ENCODE results near the gene ST6GALNAC3. TPM values are rescaled to one million over a fixed set of nuclear protein-coding genes. Genes with fewer than 3 reads are reported as not detected.

The ST6GALNAC3 gene
- polyA plus RNA-seq, 5 donors: 21.0 to 41.8 (median 33.9) TPM

GRCh38 chr1:76501586-76502219, 427.2 kb downstream of the ST6GALNAC3 start:
- DNase-seq: no peak

DNA sequence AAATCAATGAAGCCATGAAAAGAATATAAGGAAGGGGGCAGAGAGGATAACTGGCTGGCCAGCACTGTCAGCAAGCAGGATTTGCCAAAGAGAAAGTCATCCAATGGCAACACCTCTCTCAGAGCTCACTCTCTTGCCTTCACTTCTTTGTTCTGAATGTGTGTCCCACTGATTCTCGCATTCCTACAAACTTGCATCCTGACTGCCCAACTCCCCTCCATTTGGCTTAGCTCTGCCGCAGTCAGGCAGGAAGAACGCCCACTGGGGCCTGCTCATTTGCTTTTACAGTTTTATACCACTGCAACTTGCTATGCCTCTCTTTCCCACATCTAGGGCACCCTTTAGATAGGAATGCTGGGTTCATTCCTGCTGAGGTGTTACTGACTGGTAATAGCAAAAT, 428.6 kb downstream of the ST6GALNAC3 start:
- no peak for DNase-seq

DNA sequence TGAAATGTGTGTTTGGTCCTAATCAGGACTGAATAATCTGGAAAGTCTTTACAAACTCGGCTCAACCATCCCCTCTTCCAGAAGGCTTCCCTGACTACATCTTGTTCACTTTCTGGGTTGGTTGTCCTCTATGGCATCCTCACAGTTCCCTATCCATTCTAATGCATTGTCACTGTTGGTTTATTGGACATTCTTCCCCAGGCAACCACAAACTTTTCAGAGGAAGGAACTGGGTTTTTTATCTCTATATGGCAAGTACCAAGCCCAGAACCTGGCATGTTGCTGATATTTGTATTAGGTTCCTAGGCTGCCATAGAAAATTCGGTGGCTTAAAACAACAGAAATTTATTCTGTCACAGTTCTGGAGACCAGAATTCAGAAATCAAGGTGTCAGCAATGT, 429.2 kb downstream of the ST6GALNAC3 start:
- no peak for DNase-seq

- no peak for DNase-seq
Measured at GRCh38 chr1:76507376-76507775, 432.8 kb downstream of the ST6GALNAC3 start.

DNA sequence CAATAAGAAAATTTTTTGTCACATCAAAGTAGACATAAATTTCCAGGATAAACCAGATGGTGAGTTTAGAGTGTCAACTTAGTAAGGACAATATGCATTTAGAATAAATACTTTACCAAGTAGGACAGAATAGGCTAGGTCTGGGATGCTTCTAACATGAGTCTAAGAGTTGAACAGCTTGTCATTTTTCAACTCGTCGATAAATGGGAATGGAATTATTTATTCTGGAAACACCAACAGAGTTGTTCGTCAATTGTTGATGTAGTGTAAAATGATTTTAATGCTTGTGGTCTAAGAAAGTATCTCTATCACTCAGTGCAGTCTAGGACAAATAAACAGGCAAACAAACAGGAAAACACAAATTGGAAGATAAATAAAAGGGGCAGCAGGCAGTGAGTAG, 434.3 kb downstream of the ST6GALNAC3 start:
- DNase-seq: no peak

- peak in 1 of 2 donors; percentile 23 for DNase-seq
Measured at GRCh38 chr1:76510672-76511557, 436.4 kb downstream of the ST6GALNAC3 start.

DNA sequence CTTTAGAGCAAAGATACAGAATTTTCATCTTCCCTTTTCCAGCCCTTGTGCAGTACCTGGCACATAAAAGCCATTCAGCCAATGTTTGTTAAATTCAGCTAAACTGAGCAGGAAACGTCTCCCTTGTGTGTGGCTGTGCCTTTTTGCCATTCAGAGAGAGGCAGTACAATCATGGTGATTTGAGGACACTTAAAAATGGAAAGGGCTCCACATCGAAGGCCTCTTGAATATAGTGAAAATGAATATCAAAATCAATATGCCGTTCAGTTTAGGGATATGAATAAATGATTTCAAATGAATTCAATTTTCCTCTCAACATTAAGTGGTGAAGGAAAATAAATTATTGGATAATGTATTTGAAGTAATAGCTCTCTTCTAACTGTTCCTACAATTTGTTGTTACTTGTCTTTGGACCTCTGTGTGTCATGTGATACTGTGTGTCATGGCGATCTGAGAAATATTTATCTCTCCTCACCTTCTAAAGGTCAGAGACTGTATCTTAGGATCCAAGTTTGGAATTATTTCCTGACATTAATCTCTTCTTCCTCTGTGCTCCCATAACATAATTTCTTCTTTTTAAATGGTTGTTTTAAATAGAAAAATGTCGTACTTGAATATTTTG, 437.1 kb downstream of the ST6GALNAC3 start:
- DNase-seq: no peak

DNA sequence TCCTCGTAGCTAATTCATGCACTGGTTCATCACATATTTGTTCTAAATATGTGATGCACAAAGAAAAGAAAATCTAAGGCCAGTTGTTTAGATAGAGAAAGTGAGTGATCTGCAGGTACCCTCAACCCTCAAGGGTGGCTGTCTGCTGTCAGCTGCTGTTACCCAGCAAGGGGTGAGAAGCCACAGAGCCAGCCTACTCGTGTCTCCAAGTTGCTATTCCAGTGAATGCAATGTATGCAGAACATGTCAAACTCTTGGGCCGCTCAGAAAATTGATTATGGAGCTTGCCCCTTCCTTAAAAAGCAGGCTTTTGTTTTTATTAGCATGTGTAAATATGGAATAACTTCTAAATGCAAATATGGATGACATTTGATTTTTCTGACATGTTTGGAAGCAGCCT, 456.4 kb downstream of the ST6GALNAC3 start:
- DNase-seq: no peak

- no peak for DNase-seq
Measured at GRCh38 chr1:76541618-76542017, 467.1 kb downstream of the ST6GALNAC3 start.

- DNase-seq: no peak
Measured at GRCh38 chr1:76542359-76542758, 467.8 kb downstream of the ST6GALNAC3 start.

DNA sequence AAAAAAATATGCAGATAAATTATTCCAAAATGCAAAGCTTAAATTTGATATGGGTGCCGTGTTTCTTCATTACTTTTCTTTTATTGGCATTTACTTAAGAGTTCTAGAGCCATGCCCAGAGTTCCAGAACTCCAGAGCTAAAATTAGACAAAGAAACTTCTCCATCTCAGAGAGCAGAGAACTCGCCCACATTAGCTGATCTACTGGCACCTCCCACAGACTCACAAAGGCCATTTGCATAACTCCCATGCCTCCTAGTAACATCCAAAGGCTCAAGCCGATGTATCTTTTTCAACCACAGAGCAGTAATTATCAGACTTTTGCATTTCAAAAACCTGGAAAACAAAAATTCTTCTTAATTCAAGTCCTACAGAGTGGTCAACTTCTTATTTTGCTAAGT, 468.9 kb downstream of the ST6GALNAC3 start:
- no peak for DNase-seq

DNA sequence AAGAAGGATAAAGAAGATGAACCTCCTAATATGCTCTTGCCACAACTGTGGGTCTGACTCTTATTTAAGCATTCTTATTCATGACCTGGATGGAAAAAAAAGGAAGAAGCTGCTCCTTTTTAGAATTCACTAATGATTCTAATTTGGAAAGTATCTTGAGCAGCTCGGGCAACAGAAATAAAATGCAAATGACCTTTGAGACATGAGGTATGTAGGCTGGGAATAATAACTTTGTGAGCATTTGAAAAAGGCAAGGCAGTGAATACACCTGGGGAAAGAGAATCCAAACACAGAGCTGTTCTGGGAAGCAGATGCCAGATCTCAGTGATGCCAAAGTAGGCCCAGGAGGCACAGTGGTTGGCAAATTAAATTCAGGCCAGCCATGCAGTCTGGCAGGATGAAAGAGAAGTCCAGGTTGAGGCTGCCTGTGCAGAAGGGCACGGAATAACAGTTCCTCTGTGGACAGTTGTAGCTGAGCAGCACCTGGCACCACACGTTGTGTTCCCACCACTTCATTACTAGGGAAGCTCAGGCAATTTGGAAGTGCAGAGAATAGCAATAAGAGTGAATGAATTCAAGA, 471.9 kb downstream of the ST6GALNAC3 start:
- no peak for DNase-seq

DNA sequence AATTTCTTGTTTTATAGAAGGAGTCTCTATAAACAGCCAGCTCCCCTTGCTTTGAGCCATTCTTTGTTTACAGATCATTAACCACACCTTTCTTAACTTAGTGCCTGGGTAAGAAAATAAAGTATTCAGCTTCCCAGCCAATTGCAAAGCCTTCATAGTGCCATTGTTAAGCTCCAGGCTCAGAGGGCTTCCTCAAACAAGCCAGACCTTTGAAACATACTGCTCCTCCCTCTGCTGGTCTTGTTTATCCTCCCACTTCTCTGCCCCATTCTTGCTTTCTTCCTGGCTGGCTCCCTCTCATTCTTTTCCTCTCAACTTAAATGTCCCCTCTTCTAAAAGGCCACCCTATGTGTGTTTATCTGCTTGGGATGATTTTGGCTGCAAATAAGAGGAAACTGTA, 473.4 kb downstream of the ST6GALNAC3 start:
- no peak for DNase-seq

DNA sequence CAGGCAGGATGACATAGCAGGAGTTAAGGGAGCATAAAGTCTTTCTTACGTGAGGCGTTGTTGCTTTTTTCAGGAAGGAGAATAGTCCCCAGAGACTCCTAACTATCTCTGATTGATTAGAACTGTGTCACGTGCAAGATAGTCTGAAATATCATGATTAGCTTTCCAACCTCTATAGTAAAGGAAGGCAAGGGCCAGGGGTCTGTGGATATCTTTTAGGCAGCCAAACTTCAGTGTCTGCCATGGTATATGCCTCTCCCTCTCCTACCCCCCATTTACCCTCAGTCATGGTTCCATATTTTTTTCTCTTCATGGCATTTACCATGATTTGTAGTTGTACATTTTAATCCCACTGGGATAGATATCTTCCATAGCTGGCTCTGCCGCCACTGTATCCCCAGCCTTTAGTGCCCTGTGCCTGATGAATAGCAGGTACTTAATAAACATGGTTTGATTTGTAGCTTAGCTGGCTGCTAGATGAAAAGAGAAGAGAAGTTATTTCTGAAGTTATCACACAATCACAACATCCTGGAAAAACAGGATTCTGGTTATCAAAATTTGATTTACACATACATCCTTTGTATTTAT, 474.1 kb downstream of the ST6GALNAC3 start:
- no peak for DNase-seq

- no peak for DNase-seq
Measured at GRCh38 chr1:76554283-76554682, 479.7 kb downstream of the ST6GALNAC3 start.

- DNase-seq: no peak
Measured at GRCh38 chr1:76562292-76562691, 487.7 kb downstream of the ST6GALNAC3 start.

GRCh38 chr1:76568573-76569238, 494.2 kb downstream of the ST6GALNAC3 start:
- no peak for DNase-seq

DNA sequence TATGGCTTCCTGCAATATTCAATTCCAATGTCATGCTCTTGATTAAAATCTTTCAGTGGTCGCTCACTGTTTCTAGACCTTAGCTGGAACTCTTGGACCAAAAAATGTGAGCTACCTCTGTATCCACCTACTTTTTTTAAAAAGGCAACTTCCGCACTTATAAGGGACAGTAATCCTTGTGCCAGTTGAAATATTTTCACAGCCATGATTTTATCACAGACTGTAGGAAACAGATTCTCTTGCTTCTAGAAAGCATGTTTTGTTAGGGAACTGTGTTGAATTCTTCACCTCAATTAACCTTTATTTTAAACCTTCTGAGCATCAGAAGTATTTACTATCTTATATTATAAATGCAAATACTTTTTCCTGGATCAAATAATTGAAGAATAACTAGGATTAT, 496.7 kb downstream of the ST6GALNAC3 start:
- no peak for DNase-seq

GRCh38 chr1:76572229-76572628, 497.7 kb downstream of the ST6GALNAC3 start:
- no peak for DNase-seq

GRCh38 chr1:76576876-76577524, 502.5 kb downstream of the ST6GALNAC3 start:
- no peak for DNase-seq
